ENCODE measurements around the gene ZNF423.

The ZNF423 gene

GRCh38 chr16:49781401-49781800, 74.5 kb downstream of the ZNF423 start:
- no peak for DNase-seq (ENCODE audit: low spot score)

DNA sequence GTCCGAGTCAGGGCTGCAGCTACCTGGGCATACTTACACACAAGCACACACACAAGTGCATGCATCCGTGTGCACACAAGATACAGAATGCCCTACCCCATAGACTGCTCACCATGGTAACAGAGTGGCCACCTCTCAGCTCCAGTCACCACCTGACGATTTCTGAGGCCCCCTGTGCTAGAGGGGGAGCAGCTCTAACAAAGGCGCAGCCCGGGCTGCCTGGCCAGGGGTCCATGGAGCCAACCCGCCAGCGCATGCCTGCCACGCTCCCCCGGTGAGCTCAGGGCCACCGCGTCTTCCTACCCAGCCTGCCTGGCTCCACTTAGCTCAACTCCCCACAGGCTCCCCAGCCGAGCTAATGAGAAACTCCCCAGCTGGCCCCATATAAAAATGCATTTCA, 75.5 kb downstream of the ZNF423 start:
- no peak for DNase-seq (ENCODE audit: low spot score)

GRCh38 chr16:49779979-49780378, 75.9 kb downstream of the ZNF423 start:
- DNase-seq (ENCODE audit: low spot score), result no peak

GRCh38 chr16:49778202-49778930, 77.5 kb downstream of the ZNF423 start:
- DNase-seq (ENCODE audit: low spot score), result no peak

DNA sequence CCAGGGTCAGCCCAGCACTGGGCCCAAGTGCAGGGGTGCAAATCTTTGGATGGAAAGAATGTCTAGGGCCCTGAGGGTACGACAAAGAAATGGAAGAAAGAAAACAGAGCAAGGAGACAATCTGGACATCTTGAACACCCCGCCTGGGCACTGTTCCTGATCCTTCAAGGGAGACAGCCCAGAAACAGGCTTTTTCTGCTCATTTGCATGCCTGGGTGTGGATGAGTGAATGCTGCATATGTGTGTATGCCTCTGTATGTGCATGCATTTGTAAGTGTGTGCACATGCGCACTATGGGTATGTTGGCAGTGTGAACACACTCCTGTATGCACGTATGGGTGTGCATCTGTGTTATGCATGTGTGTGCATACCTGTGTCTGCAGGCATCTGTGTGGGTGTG, 79.2 kb downstream of the ZNF423 start:
- no peak for DNase-seq (ENCODE audit: low spot score)

- no peak for DNase-seq (ENCODE audit: low spot score)
These were observed 79.8 kb downstream of the ZNF423 start for GRCh38 chr16:49776085-49776595.

DNA sequence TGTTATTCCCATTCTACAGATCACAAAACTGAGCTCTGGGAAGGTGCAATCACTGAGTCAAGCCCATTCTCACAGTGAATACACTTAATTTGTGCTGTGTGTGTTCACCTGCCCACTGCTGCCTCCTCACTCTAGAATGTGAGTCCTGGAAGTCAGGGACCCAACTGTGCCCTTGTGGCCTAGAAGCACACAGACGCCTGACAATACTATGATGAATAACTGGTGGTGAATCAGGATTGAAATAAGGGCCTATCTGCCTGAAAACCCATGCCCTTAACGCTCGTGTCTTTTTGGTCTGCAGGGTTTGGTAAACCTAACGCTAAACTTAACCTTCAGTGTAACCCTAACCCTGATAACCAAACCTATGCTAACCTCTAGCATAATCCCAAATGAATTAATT, 80.3 kb downstream of the ZNF423 start:
- DNase-seq (ENCODE audit: low spot score), result no peak

DNA sequence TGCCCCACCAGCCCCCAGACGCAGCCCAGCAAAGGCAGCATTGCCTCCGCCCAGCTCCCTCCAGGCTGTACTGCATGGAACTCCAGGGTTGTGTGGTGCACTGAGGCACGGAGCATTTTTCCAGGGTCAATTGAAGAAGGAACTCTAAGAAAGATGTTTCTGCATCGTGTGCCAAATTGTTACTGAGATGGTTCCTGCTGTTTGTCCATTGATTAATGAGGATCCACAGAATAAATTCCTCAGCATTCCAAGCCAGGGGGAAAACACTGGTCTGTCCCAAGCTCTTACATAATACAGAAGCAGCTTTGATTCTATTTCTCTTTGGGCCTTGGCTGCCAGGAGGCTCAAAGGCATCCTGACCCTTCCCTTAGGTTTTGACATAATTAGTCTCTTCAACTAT, 80.9 kb downstream of the ZNF423 start:
- DNase-seq (ENCODE audit: low spot score), result no peak

GRCh38 chr16:49773534-49774475, 82.1 kb downstream of the ZNF423 start:
- no peak for DNase-seq (ENCODE audit: low spot score)

DNA sequence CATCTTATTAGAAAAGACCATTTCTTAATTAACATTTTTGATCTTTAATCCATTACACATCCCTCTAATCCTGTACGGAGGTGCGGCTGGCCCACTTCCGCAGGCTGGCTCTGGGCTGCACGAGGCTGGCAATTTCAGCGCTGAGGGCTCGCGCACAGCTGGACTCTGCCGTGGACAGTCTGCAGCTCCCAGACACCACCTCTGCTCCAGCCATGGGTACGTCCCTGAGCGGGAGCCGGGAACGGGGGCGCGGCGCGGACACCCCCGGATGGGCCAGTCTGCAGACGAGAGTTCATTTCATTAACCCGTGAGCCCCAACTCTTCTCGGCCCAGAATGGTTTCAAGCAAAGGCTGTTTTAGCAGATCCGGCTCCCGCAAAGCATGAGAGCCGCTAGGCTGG, 87.9 kb downstream of the ZNF423 start:
- DNase-seq (ENCODE audit: low spot score), result no peak

GRCh38 chr16:49767414-49767813, 88.5 kb downstream of the ZNF423 start:
- no peak for DNase-seq (ENCODE audit: low spot score)

GRCh38 chr16:49766225-49766624, 89.7 kb downstream of the ZNF423 start:
- DNase-seq (ENCODE audit: low spot score), result no peak

DNA sequence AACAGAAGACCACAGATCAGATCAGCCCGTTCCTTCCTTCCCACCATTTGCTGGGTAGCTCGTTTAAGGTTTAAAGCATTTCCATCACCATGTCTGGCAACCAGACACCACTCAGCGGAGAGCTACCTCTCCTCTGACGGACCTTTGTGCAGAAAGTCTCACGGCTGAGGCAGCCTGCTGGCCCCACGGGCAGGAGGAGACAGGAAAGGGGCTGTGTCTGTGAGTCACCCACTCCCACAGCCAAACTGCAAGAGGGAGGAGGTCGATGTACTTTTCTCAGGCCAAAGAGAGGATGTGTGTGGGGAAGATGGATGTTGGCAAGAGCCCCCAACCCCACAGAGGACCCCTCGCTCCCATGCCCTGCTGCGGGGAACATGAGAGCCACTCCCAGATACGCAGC, 92.1 kb downstream of the ZNF423 start:
- DNase-seq (ENCODE audit: low spot score), result no peak

GRCh38 chr16:49760815-49761214, 95.1 kb downstream of the ZNF423 start:
- no peak for DNase-seq (ENCODE audit: low spot score)

GRCh38 chr16:49757559-49758069, 98.3 kb downstream of the ZNF423 start:
- DNase-seq (ENCODE audit: low spot score), result no peak

DNA sequence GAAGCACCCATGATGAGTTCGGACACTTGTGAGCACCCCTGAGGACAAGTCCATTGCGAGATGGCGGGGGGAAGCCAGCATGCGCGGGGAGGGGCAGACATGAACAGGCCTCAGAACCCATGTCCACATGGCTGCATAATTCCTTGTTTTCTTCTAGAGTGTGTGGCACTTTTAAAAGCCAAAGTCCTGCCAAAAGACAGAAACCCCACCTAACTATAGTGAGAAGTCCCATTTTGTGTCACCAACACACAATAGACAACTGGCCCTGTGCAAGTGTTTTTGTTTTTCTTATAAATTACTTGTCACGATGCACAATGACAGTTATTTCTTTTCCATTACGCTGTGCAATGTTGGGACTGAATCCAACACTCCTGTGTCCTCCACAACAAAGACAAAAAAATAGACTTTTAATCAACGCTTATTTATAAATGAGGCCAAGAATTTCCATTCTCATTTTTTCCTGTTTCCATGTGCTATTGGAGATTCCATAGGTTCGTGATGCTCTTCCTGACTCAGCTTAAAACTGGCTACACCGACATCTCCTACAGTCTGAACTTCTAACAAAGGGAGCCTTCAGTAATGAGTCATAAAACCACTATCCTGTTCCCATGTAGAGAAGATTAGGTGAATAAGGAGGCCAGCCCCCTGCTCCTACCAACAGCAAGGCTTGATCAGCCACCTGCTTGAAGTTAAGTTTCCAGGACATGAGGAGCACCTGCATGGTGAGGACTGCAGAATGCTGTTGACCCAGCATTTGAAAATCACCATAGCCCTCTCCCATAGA, 98.9 kb downstream of the ZNF423 start:
- DNase-seq (ENCODE audit: low spot score), result no peak

DNA sequence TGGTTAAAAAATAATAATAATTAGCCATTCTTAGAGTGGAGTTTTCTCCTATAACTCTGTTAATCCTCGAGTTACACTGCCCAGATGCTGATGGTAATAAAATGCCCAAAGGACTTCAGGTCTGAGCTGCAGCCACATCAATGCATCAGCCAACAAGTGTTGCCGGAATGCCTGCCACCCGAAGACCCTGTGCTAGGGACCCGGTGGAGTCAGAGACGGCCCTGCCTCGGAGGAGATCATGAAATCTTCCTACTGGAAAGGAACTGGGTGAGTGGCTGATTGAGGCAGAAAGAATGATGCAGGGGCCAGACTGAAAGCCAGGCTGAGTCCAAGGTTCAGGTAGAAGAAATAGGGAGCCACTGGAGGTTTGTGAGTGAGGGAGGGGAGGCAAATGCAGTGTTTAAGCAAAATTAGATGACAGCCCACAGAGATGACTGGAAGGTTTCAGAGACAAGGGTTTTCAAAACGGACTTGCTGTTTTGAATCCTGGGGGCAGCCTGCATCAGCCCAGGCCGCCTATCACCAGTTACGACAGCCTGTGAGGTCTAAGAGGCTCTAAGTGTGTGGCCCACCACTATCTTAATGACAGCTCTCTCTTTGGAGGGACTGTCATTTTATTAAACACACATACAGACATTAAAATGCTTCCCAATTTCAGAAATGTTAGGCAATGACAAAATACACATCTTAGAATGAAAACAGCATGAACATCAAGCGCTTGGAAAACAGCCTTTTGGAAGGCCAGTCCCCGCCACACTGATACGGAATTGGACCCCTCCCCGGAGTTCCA, 100.0 kb downstream of the ZNF423 start:
- no peak for DNase-seq (ENCODE audit: low spot score)

- DNase-seq (ENCODE audit: low spot score), result peak; percentile 40
These were observed 100.6 kb downstream of the ZNF423 start for GRCh38 chr16:49755313-49755620.

GRCh38 chr16:49754495-49755312, 101.2 kb downstream of the ZNF423 start:
- no peak for DNase-seq (ENCODE audit: low spot score)

- DNase-seq (ENCODE audit: low spot score), result no peak
These were observed 105.4 kb downstream of the ZNF423 start for GRCh38 chr16:49750341-49751000.

All from HuH-7 (cell line).